K562 (cell line): ENCODE measurements around the gene CUX1. TPM values are rescaled to one million over a fixed set of nuclear protein-coding genes. Genes with fewer than 3 reads are reported as not detected.
A peak's percentile ranks its signal among the peaks of the same experiment; 100 is the strongest.

Experiments
- BCL6 ChIP-seq: fragments of 250-450 bp; sonication (Bioruptor Pico); IDR thresholded peaks from 2 replicates; pipeline ENCODE4 v1.4.0; 2020
- HDAC3 ChIP-seq: fragments of 450-650 bp; IDR thresholded peaks from 2 replicates; pipeline ENCODE4 v1.6.1; 2018; ENCODE audit warnings: borderline replicate concordance, mild to moderate bottlenecking, moderate library complexity; ENCODE audit not compliant: partially characterized antibody
- MTA3 ChIP-seq: fragments of 450-650 bp; formaldehyde crosslinking; IDR thresholded peaks from 2 replicates; pipeline ENCODE4 v1.6.1; 2017; ENCODE audit warnings: mild to moderate bottlenecking, borderline replicate concordance
- NCOA1 ChIP-seq: fragments of 450-650 bp; IDR thresholded peaks from 2 replicates; pipeline ENCODE4 v1.6.1; 2016; ENCODE audit warnings: low read depth
- POLR2A ChIP-seq: fragments of 450-650 bp; conservative IDR thresholded peaks from 2 replicates; pipeline ENCODE4 v1.6.1; 2016
- POLR2AphosphoS5 ChIP-seq: IDR thresholded peaks from 2 replicates; pipeline ENCODE4 v1.6.1; 2011; ENCODE audit warnings: mild to moderate bottlenecking, low read depth, low read length, moderate library complexity; ENCODE audit not compliant: control insufficient read depth, insufficient read depth
- PPARD ChIP-seq: fragments of 250-450 bp; sonication (Bioruptor Pico); IDR thresholded peaks from 2 replicates; pipeline ENCODE4 v1.8.0; 2022; ENCODE audit warnings: inconsistent platforms, mild to moderate bottlenecking, moderate library complexity
- PTRF ChIP-seq: fragments of 450-650 bp; IDR thresholded peaks from 2 replicates; pipeline ENCODE4 v1.6.1; 2016; ENCODE audit warnings: mild to moderate bottlenecking, missing genetic modification characterization, missing compliant biosample characterization
- RBM22 ChIP-seq: fragments of 200-400 bp; formaldehyde crosslinking; IDR thresholded peaks from 2 replicates; pipeline ENCODE4 v1.6.1; 2018; ENCODE audit warnings: low read length, low read depth; ENCODE audit not compliant: poor library complexity, severe bottlenecking
- RCOR1 ChIP-seq, 2 experiments: IDR thresholded peaks; 2 replicates each; pipeline ENCODE4 v1.6.1; 2012; ENCODE audit warnings: low read depth in 2 of 2, low read length in 2 of 2, borderline replicate concordance in 1 of 2, improper control_type of control experiment in 1 of 2
- SAFB ChIP-seq: fragments of 200-400 bp; formaldehyde crosslinking; IDR thresholded peaks from 2 replicates; pipeline ENCODE4 v1.6.1; 2017; ENCODE audit warnings: low read depth, low read length, borderline replicate concordance
- SNIP1 ChIP-seq: fragments of 450-650 bp; IDR thresholded peaks from 2 replicates; pipeline ENCODE4 v1.7.1; 2017; ENCODE audit warnings: low read depth, mild to moderate bottlenecking
- TAF1 ChIP-seq: IDR thresholded peaks from 2 replicates; pipeline ENCODE4 v1.6.1; 2011; ENCODE audit warnings: mild to moderate bottlenecking, low read length, moderate library complexity; ENCODE audit not compliant: insufficient read depth, control insufficient read depth, severe bottlenecking; ENCODE audit errors: extremely low read depth
- polyA plus RNA-seq, 8 experiments: library from polyadenylated mRNA; depleted of rRNA in 4 of 8; stranded (reverse) in 5 of 8; unstranded in 3 of 8; fragments of >200 nt; fragmentation: Nextera tagmentation in 2 of 8; fragmentation: Illumina TruSeq in 1 of 8; extraction: Ambion mirVana in 2 of 8; extraction: Trizol in 1 of 8; gene quantifications; 2 replicates each; pipeline versions ENCODE4 v1.2.1 to v1.2.3, GENCODE V29; 2011 to 2014; ENCODE audit warnings: inconsistent platforms in 1 of 8, missing spikeins in 1 of 8
- total RNA-seq, 7 experiments: library from RNA; depleted of rRNA in 6 of 7; stranded (reverse); fragments of >200 nt in 6 of 7; fragmentation: Illumina TruSeq in 2 of 7; extraction: Trizol in 2 of 7; gene quantifications; 2 replicates each; pipeline versions ENCODE4 v1.2.1 to v1.2.3, GENCODE V29; 2011 to 2021; ENCODE audit warnings: low replicate concordance in 1 of 7
- TF ChIP-seq, protein P1 (sequence below): sonication (generic); formaldehyde crosslinking; IDR thresholded peaks from 2 replicates; pipeline ENCODE4 v1.8.1; 2023; ENCODE audit warnings: mild to moderate bottlenecking, missing genetic modification reagents
- TF ChIP-seq, protein P2 (sequence below): sonication (generic); formaldehyde crosslinking; IDR thresholded peaks from 2 replicates; pipeline ENCODE4 v1.8.1; 2022; ENCODE audit warnings: missing genetic modification reagents
- TF ChIP-seq, protein P3 (sequence below), 2 experiments: fragments of 450-650 bp; IDR thresholded peaks; 2 replicates each; pipeline ENCODE4 v1.6.1; 2016; ENCODE audit warnings: mild to moderate bottlenecking in 2 of 2, borderline replicate concordance in 1 of 2, low read depth in 1 of 2, moderate library complexity in 1 of 2

CUX1 gene
- total and polyA plus RNA-seq, 9 of the 15 experiments (the other 6 are each of a cell fraction or from before 2014, with no cell fraction given) = 3.6 to 55.3 (median 25.2) TPM

GRCh38 chr7:101814081-101814990, 3.1 kb upstream of the CUX1 start (continued):
- TF ChIP-seq MTA3 (peak; percentile 86), PPARD (CRISPR knock-in tag) (no peak), POLR2AphosphoS5 (peak; percentile 44; the same call in 1 of the 2 replicates), BCL6 (CRISPR knock-in tag) (no peak), RCOR1 (IDR thresholded peaks at IDR 0.05; ENCODE audit: borderline replicate concordance in 1 of 2, low read depth in 2 of 2, low read length in 2 of 2) (peak in 1 of 2 experiments; percentile 42; a peak in 1 of 4 replicates), SNIP1 (no peak), PTRF (tag) (no peak), SAFB (peak; percentile 93), HDAC3 (no peak), NCOA1 (no peak), TAF1 (peak; percentile 57), RBM22 (no peak), POLR2A (peak; percentile 40)
- TF ChIP-seq, protein P1, sequence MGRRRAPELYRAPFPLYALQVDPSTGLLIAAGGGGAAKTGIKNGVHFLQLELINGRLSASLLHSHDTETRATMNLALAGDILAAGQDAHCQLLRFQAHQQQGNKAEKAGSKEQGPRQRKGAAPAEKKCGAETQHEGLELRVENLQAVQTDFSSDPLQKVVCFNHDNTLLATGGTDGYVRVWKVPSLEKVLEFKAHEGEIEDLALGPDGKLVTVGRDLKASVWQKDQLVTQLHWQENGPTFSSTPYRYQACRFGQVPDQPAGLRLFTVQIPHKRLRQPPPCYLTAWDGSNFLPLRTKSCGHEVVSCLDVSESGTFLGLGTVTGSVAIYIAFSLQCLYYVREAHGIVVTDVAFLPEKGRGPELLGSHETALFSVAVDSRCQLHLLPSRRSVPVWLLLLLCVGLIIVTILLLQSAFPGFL (CRISPR knock-in tag) = 0 out of 2 replicates have a peak, but pooled peaks have one; percentile 87
- TF ChIP-seq, protein P2, sequence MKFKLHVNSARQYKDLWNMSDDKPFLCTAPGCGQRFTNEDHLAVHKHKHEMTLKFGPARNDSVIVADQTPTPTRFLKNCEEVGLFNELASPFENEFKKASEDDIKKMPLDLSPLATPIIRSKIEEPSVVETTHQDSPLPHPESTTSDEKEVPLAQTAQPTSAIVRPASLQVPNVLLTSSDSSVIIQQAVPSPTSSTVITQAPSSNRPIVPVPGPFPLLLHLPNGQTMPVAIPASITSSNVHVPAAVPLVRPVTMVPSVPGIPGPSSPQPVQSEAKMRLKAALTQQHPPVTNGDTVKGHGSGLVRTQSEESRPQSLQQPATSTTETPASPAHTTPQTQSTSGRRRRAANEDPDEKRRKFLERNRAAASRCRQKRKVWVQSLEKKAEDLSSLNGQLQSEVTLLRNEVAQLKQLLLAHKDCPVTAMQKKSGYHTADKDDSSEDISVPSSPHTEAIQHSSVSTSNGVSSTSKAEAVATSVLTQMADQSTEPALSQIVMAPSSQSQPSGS = no peak
- TF ChIP-seq, protein P3, sequence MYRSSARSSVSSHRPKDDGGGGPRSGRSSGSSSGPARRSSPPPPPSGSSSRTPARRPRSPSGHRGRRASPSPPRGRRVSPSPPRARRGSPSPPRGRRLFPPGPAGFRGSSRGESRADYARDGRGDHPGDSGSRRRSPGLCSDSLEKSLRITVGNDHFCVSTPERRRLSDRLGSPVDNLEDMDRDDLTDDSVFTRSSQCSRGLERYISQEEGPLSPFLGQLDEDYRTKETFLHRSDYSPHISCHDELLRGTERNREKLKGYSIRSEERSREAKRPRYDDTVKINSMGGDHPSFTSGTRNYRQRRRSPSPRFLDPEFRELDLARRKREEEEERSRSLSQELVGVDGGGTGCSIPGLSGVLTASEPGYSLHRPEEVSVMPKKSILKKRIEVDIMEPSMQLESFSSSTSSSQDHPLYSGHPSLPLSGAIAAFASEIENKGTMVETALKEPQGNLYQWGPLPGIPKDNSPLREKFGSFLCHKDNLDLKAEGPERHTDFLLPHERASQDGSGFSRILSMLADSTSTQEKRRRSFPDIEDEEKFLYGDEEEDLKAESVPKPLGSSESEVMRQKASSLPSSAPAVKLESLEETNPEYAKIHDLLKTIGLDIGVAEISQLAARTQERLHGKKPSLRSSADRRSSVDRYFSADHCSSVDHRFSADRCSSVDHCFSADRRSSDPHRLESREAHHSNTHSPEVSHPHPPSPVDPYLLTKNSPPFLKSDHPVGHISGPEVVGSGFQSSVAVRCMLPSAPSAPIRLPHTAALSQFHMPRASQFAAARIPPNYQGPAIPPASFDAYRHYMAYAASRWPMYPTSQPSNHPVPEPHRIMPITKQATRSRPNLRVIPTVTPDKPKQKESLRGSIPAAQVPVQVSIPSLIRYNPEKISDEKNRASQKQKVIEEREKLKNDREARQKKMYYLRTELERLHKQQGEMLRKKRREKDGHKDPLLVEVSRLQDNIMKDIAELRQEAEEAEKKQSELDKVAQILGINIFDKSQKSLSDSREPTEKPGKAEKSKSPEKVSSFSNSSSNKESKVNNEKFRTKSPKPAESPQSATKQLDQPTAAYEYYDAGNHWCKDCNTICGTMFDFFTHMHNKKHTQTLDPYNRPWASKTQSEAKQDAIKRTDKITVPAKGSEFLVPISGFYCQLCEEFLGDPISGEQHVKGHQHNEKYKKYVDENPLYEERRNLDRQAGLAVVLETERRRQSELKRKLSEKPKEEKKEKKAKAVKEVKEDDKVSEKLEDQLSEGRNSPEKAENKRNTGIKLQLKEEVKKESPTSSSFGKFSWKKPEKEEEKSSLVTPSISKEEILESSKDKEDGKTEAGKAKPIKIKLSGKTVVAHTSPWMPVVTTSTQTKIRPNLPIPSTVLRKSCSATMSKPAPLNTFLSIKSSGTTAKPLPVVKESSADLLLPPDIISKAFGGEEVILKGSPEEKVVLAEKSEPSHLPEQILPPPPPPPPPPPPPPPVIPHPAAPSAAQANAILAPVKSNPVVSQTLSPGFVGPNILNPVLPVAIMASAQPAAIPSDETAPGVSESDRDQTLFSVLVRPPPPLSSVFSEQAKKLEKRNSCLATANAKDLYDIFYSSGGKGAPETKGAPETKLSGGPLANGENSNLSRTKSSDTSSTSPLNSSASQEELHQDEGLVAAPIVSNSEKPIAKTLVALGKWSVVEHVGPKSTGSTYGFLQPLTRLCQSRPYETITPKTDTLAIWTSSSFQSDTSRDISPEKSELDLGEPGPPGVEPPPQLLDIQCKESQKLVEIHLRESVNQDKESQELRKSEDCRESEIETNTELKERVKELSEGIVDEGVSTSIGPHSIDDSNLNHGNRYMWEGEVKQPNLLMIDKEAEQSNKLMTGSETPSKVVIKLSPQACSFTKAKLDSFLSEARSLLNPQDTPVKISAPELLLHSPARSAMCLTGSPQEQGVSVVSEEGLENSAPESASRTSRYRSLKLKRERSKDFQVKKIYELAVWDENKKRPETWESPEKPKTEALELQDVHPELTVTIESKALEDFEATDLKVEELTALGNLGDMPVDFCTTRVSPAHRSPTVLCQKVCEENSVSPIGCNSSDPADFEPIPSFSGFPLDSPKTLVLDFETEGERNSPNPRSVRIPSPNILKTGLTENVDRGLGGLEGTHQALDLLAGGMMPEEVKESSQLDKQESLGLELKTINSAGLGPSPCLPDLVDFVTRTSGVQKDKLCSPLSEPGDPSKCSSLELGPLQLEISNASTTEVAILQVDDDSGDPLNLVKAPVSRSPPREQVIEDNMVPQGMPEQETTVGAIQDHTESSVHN (IDR thresholded peaks at IDR 0.05; ENCODE audit: borderline replicate concordance in 1 of 2, low read depth in 1 of 2) = no peak
